Neuron (in vitro differentiated cells): ENCODE measurements around the gene CCR7.

Experiments
- H2AFZ ChIP-seq: one replicate; pipeline ENCODE4 v1.6.1; 2013; ENCODE audit warnings: low read depth, mild to moderate bottlenecking, inconsistent platforms, low read length, moderate library complexity
- H3K27me3 ChIP-seq: one replicate; pipeline ENCODE4 v1.6.1; 2013; ENCODE audit warnings: low read length; ENCODE audit not compliant: insufficient read depth
- H3K36me3 ChIP-seq: one replicate; pipeline ENCODE4 v1.6.1; 2013; ENCODE audit warnings: low read length; ENCODE audit not compliant: insufficient read depth
- H3K4me1 ChIP-seq: one replicate; pipeline ENCODE4 v1.6.1; 2013; ENCODE audit warnings: low read length; ENCODE audit not compliant: insufficient read depth
- H3K4me3 ChIP-seq: 2 replicates; pipeline ENCODE4 v1.5.1; 2013; ENCODE audit warnings: mild to moderate bottlenecking, low read length, moderate library complexity
- H3K9me3 ChIP-seq: one replicate; pipeline ENCODE4 v1.6.1; 2013; ENCODE audit warnings: low read length

The CCR7 gene

GRCh38 chr17:40555296-40556190, 9.7 kb downstream of the CCR7 start:
- no peak overlapping the region for H2AFZ ChIP-seq
- no peaks in the 10 kb centered on the region for H3K27me3 ChIP-seq
- H3K9me3 ChIP-seq = no peaks in the 10 kb centered on the region
- H3K36me3 ChIP-seq = no peaks in the 10 kb centered on the region
- peaks cover 19% of the 10 kb centered on the region for H3K4me1 ChIP-seq
- no peak overlapping the region for H3K4me3 ChIP-seq

- H3K4me3 ChIP-seq = no peak overlapping the region
- H3K9me3 ChIP-seq = no peaks in the 10 kb centered on the region
- peaks cover 19% of the 10 kb centered on the region for H3K4me1 ChIP-seq
Observed at GRCh38 chr17:40554646-40555295, 10.5 kb downstream of the CCR7 start.

GRCh38 chr17:40553694-40554534, 11.4 kb downstream of the CCR7 start:
- Histone ChIP-seq H3K27me3 (no peaks in the 10 kb centered on the region), H3K36me3 (no peaks in the 10 kb centered on the region), H3K9me3 (no peaks in the 10 kb centered on the region), H3K4me1 (peaks cover 19% of the 10 kb centered on the region), H3K4me3 (no peak overlapping the region), H2AFZ (no peak overlapping the region)

More at GRCh38 chr17:40554646-40555295, 10.5 kb downstream of the CCR7 start:
- Histone ChIP-seq H3K36me3 (no peaks in the 10 kb centered on the region), H2AFZ (no peak overlapping the region), H3K27me3 (no peaks in the 10 kb centered on the region)

GRCh38 chr17:40552806-40553693, 12.2 kb downstream of the CCR7 start:
- Histone ChIP-seq H3K36me3 (no peaks in the 10 kb centered on the region), H3K4me1 (peaks cover 19% of the 10 kb centered on the region), H3K27me3 (no peaks in the 10 kb centered on the region), H3K4me3 (no peak overlapping the region), H2AFZ (no peak overlapping the region), H3K9me3 (no peaks in the 10 kb centered on the region)

GRCh38 chr17:40551879-40552768, 13.1 kb downstream of the CCR7 start:
- H3K9me3 ChIP-seq = no peaks in the 10 kb centered on the region
- no peaks in the 10 kb centered on the region for H3K27me3 ChIP-seq
- H2AFZ ChIP-seq = no peak overlapping the region
- H3K4me3 ChIP-seq = no peak overlapping the region
- H3K36me3 ChIP-seq = no peaks in the 10 kb centered on the region
- H3K4me1 ChIP-seq = peaks cover 18% of the 10 kb centered on the region

GRCh38 chr17:40551091-40551878, 14.0 kb downstream of the CCR7 start:
- no peaks in the 10 kb centered on the region for H3K36me3 ChIP-seq
- H3K9me3 ChIP-seq = no peaks in the 10 kb centered on the region
- H3K4me3 ChIP-seq = no peak overlapping the region
- no peak overlapping the region for H2AFZ ChIP-seq
- peaks cover 14% of the 10 kb centered on the region for H3K4me1 ChIP-seq
- no peaks in the 10 kb centered on the region for H3K27me3 ChIP-seq

- Histone ChIP-seq H3K9me3 (no peaks in the 10 kb centered on the region), H3K27me3 (no peaks in the 10 kb centered on the region), H3K4me3 (no peak overlapping the region), H3K36me3 (no peaks in the 10 kb centered on the region), H2AFZ (no peak overlapping the region), H3K4me1 (peaks cover 14% of the 10 kb centered on the region)
Observed at GRCh38 chr17:40550608-40551007, 14.7 kb downstream of the CCR7 start.

GRCh38 chr17:40548982-40549685, 16.1 kb downstream of the CCR7 start:
- peaks cover 14% of the 10 kb centered on the region for H3K4me1 ChIP-seq
- no peak overlapping the region for H2AFZ ChIP-seq
- no peaks in the 10 kb centered on the region for H3K36me3 ChIP-seq
- H3K9me3 ChIP-seq = no peaks in the 10 kb centered on the region
- H3K27me3 ChIP-seq = no peaks in the 10 kb centered on the region
- no peak overlapping the region for H3K4me3 ChIP-seq

GRCh38 chr17:40548491-40548981, 16.7 kb downstream of the CCR7 start:
- Histone ChIP-seq H3K4me3 (no peak overlapping the region), H2AFZ (no peak overlapping the region), H3K36me3 (no peaks in the 10 kb centered on the region), H3K4me1 (peaks cover 11% of the 10 kb centered on the region), H3K9me3 (no peaks in the 10 kb centered on the region), H3K27me3 (no peaks in the 10 kb centered on the region)

- Histone ChIP-seq H3K4me1 (peaks cover 17% of the 10 kb centered on the region), H3K4me3 (no peak overlapping the region), H2AFZ (no peak overlapping the region), H3K36me3 (no peaks in the 10 kb centered on the region), H3K27me3 (no peaks in the 10 kb centered on the region), H3K9me3 (no peaks in the 10 kb centered on the region)
Observed at GRCh38 chr17:40547785-40548478, 17.3 kb downstream of the CCR7 start.
